ENCODE results near the gene FHIT.

FHIT gene

DNA sequence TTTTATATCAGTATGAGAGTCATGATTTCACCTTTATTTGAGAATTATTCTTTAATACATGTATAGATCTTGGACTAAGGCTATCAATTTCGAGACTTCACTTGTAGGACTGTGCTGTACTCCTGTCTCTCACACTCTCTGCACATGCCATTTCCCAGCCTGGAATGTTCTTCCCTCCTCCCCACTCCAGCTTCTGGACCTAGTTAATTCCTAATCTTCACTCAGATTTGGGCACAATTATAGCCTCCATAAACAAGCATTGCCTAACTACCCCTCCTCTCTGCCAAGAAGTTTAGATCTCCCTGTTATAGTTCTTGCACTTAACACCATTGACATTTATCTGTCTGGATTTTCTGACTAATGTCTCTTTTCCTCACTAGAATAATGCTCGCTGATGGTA is 88.3 kb downstream of the FHIT start:
- no peak for DNase-seq

GRCh38 chr3:61158667-61159066 is 92.6 kb downstream of the FHIT start:
- DNase-seq = no peak

DNA sequence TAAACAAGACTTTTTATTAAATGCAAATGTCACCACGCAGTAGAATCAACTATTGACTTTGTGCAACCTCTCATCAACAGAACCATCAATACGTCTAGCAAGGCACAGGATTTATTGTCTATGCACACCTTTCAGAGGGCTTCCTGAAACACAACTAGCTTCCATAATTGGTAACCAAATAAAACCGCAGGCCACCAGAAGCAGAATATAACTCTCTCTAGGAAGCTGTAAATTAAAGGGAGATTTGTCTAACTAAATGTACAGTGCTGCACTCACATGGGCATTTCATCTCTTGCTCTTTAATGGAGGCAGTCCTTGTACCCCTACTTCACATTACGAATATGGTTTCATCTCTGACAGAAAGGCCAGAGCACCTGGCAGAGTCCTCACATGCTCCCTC is 93.0 kb downstream of the FHIT start:
- no peak for DNase-seq

DNA sequence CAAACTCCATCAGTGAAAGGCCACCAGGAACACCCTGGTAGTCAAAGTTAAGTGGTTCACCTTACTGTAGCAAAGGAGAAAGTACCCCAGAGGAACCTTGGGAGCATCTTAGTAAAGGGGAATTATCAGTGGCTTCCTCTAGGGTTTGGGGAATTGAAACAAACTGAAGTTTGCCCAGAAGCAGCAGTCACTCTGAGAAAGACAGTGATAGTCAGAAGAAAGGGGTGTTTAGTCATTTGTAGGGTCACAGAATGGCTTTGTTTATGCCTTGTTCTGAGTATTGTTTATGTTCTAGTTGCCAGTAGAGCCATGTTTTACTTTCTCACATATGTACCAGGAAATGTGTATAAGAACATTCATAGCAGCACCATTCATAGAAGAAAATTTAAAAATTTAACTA is 93.8 kb downstream of the FHIT start:
- DNase-seq = no peak

DNA sequence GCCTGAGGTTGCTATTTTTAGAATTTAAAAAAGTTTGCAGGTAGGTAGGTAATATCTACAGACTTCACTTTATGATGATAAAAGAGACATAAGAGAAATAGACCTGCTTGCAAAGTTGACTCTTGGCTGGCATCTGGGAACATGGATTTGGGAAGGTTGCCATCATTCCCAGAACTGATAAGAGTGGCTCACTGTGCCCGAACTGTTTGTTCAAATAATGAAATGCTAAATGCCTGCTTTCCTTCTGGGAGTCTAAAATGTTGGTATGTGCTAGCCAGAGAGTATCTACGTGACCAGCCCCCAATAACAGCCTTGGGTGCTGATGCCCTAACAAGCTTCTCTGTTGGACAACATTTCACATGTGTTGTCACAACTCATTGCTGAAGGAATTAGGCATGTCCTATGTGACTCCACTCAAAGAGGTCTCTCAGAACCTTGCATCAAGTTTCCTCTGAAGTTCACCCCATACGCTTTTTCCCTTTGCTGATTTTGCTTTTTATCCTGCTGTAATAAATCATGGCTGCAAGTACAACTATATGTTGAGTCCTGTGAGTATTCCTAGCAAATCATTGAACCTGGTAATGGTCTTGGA is 95.5 kb downstream of the FHIT start:
- DNase-seq = no peak

DNA sequence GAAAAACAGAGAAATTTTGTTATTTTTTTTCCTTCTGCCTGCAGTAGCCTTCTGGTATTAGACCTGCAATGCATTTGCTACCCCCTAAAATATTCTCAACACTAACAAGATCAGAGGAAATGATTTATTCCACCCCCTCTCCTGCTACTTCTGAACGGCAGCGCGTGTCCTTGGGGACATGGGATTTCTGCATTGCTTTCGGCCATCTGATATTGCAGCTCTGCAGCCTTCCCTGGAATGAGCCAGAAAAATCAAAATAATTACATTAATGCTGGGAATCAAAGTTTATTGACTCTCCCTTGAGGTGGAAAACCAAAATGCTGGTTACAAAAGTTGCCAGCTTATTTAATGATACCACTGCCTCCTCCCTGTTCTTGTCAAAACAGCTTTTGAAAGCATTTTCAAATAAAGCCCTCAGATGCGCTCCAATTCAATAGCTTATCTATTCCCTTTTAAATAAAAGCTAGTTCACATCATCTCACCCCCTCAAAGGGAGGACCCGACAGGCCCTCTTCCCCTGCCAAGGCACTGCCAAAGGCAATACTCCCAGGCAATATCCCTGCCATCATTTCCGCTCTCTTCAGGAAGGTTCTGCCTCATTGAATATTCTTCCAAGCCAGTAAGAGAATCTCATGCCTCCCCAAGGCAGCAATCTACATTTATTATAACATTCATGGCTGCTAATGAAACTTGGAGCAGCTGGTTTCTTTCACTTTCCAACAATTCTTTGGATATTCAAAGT is 96.6 kb downstream of the FHIT start:
- DNase-seq = no peak

DNA sequence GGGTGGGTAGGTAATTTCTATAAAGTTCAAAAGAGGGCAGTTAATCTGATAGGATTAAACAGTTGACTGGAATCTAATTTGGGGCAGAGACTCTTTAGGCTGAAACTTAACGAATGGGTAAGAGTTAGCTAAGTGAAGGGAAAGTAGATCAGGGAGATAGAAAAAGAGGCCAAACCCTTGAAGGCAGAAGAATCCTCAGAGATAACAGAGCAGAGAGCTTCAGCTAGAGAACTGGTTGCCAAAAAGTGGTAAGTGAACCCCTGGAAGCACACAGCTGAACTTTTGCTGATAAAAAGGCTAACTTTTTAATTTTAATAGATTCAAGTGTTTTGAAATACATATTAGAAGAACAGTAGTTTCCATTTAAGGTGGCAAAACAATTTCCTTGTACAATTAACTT is 99.2 kb downstream of the FHIT start:
- no peak for DNase-seq

DNA sequence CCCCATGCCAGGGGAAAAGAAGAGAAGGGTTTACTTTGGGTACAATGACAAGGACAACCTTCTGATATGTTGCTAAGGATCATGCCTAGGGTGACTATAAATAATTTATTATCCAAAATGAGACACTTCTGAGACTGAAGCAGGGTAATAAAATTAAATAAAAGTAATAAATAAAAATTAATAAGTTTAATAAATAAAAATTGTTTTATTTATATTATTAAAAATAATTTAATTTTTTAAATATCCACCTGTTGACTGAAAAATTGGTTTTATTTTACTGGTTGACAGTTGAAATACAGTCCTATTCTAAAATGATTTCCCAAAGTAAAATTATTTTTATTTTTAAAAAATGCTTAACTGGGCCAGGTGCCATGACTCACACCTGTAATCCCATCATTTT is 102.0 kb downstream of the FHIT start:
- no peak for DNase-seq

DNA sequence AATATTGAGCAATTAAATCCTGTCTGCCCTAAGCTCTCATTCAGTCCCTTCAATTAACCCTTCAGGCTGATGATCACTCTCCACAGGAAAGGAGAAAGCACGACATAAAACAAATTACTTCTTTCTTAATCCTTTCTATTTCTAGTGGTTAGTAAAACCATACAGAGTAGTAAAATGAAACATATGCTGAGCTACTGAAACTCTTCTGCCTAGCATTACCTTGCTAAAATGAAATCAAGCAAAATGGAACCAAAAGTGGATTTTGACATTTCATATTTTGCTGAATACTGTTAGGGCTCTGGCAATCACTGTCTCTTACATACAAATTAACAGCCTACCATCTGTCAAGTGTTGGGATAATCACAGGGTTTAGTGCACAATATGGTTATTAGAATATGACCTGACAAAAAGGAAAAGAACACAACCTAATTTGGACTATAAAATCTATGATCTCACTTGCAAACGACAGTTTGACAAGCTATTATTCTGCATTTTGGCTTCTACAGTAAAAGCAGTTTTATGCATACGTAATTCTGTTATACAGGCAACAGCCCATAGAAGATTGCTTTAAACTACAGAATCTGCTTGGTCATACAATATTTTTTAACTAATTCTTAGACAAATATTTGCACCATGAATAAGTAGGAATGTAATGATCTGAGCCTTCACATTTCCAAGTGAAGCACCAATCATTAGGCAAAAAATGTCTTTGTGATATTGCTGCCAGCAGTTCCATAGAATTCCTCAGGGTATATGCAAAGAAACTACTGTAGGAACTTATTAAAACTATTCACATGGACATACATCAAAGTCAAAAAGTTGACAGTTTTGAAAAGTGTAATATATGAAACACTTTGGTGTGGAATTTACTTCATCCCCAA is 105.0 kb downstream of the FHIT start:
- DNase-seq = no peak

DNA sequence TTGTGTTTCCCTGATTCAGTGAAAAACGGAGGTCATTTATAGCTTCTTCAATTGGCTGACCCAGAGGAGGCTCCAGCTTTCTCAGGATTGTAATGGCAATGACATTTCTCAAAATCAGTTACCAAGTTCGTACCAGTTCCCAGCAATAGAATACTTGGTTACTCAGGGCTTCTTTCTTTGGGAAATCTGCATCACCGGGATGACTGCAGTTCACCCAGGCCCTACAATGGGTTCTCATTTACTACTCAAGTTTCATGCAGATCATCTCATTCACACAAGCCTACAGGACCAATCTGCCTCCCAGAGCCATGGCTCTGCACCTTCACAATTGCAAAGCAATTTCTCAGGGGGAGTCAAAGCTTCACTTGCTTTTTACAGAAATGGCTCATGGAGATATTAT is 109.6 kb downstream of the FHIT start:
- no peak for DNase-seq

GRCh38 chr3:61141227-61141626 is 110.0 kb downstream of the FHIT start:
- DNase-seq = no peak

- DNase-seq = no peak
Measured at GRCh38 chr3:61139686-61140085, 111.6 kb downstream of the FHIT start.

DNA sequence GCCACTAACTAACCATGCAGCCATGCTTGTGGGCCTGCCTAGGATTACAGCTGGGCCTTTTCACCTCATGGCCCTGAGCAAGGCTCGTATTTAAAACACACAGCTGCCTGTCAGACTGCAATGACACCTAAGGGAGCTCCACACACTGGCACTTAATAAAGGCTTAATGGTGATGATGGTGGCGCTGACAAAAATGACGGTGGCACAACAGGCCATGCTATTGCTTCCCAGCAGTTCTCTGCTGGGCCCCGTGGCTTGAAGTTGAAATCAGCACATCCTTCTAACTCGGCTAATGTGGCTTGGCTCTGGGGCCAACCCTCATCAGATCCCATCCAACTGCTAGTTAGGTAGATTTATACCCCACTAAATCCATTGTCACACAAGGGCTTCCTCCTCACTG is 112.9 kb downstream of the FHIT start:
- DNase-seq = no peak

DNA sequence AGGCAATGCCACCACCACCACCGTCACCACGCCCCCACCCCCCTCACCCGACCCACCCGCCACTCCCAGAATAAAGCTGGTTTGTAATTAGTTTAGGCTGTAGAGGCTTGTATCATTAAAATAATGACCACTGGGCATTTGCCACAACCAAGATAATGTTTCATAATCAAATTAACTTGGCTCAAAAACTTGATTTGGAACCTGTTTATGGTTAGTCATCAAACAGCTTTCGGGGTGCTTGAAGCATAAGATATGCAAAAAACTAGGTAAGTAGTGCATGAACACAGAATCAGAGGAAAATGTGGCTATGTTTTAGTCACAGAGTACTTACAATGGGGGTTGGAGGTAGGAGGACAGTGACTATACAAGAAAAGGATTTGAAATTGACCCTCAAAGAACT is 115.1 kb downstream of the FHIT start:
- DNase-seq = no peak

GRCh38 chr3:61134532-61134931 is 116.7 kb downstream of the FHIT start:
- no peak for DNase-seq

GRCh38 chr3:61132062-61132461 is 119.2 kb downstream of the FHIT start:
- no peak for DNase-seq

- DNase-seq = no peak
Measured at GRCh38 chr3:61118830-61119229, 132.4 kb downstream of the FHIT start.

- DNase-seq = no peak
Measured at GRCh38 chr3:61117045-61117898, 134.0 kb downstream of the FHIT start.

DNA sequence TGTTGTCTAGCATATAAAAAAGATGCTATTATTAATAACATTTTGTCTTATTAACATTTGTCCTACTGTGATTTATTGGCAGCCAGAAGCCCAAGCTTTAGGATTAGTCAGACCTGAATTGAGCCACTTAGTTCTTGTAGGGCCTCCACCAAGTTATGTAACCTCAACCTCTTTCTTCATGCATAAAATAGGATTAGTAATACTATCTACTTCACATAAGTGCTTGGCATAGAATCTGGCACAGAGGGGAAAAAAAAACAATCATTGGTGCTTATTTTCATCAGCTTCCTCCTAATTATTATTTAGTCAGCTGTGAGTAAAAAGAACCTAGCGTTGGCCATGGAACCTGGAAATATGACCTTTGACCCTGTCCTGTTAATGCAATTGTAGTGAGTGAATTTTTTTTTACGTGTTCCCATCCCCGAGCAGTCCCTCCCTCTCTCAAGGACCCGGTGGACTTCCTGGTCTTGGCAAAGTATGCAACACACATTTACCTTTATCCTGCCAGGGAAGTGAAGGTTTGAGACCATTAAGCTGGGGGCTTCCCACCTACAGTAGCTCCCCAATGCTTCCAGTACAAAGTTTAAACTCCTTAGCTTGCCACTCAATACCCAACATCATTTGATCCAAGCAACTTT is 136.8 kb downstream of the FHIT start:
- no peak for DNase-seq

DNA sequence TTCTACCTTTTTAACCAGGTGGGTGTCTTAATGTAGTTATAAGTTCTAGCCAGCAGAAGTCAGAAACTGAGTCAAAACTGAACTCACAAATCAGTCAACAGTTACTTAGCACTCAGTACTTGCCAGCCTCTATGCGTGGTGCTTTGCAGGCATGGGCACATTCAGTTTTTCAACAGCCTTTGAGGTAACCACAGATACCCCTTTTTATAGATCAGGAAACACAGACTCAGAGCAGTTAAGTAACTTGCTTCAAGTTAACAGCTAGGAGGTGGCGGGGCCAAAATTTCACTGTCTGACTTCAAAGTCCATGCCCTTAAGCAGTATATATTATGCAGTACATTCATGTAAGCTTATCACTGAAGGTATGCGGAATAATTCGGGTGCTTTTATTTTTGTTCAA is 139.4 kb downstream of the FHIT start:
- DNase-seq = no peak

DNA sequence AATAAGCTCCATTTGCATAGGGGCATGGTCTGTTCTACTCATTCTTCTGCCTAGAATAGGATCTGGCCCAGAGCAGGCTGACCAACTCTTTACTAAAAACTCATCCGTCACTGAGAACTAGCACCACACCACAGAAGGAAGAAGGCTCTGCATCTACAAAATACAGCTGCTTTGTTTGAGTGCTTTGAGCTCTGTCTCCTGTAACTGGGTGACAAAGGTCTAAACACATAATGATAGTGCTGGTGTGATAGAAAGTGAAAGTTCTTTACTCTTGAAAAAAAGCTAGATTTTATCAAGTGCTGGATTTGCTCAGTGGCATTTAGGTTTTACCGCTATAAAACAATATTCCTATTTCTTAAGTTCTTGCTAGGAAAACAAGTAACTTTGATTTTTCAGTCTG is 140.7 kb downstream of the FHIT start:
- DNase-seq = no peak

- DNase-seq = no peak
Measured at GRCh38 chr3:61108247-61109019, 142.8 kb downstream of the FHIT start.

Measured in EL (cell line).